Stimulated activated CD4-positive, alpha-beta T cell treated with anti-CD3 and anti-CD28 coated beads, TNF-alpha, amount 100 ng/mL, for 4 hours (primary cell): ENCODE data around the gene EML1.

Source experiments
- DNase-seq, 3 experiments: peaks; one replicate each; pipeline ENCODE4 v3.0.0-alpha.2; 2020; ENCODE audit warnings: low read depth in 3 of 3

The EML1 gene

GRCh38 chr14:99871771-99872170 lies 78.6 kb downstream of the EML1 start:
- DNase-seq = no peak

GRCh38 chr14:99872786-99873440 lies 79.7 kb downstream of the EML1 start:
- DNase-seq = no peak

GRCh38 chr14:99873653-99874052 lies 80.4 kb downstream of the EML1 start:
- DNase-seq = no peak

- DNase-seq = no peak
Observed at GRCh38 chr14:99874306-99874705, 81.1 kb downstream of the EML1 start.

- DNase-seq = no peak
Observed at GRCh38 chr14:99875421-99875820, 82.2 kb downstream of the EML1 start.

GRCh38 chr14:99875836-99876235 lies 82.6 kb downstream of the EML1 start:
- no peak for DNase-seq

GRCh38 chr14:99876406-99876805 lies 83.2 kb downstream of the EML1 start:
- DNase-seq = no peak

- DNase-seq = no peak
Observed at GRCh38 chr14:99878563-99878962, 85.3 kb downstream of the EML1 start.

GRCh38 chr14:99879401-99880295 lies 86.4 kb downstream of the EML1 start:
- no peak for DNase-seq

- DNase-seq = no peak
Observed at GRCh38 chr14:99880651-99881420, 87.6 kb downstream of the EML1 start.

- no peak for DNase-seq
Observed at GRCh38 chr14:99883866-99884650, 90.8 kb downstream of the EML1 start.

GRCh38 chr14:99884834-99885648 lies 91.8 kb downstream of the EML1 start:
- no peak for DNase-seq

GRCh38 chr14:99885649-99885958 lies 92.4 kb downstream of the EML1 start:
- no peak for DNase-seq

- DNase-seq = no peak
Observed at GRCh38 chr14:99887407-99887806, 94.2 kb downstream of the EML1 start.

GRCh38 chr14:99888149-99888548 lies 94.9 kb downstream of the EML1 start:
- no peak for DNase-seq

- no peak for DNase-seq
Observed at GRCh38 chr14:99889268-99889667, 96.1 kb downstream of the EML1 start.

GRCh38 chr14:99891266-99891665 lies 98.1 kb downstream of the EML1 start:
- DNase-seq = no peak

GRCh38 chr14:99891900-99892299 lies 98.7 kb downstream of the EML1 start:
- no peak for DNase-seq

- no peak for DNase-seq
Observed at GRCh38 chr14:99892406-99892805, 99.2 kb downstream of the EML1 start.

- DNase-seq = no peak
Observed at GRCh38 chr14:99896361-99896760, 103.1 kb downstream of the EML1 start.

GRCh38 chr14:99899578-99900178 lies 106.5 kb downstream of the EML1 start:
- DNase-seq = no peak
